ENCODE measurements around the gene TIPARP.

DNA sequence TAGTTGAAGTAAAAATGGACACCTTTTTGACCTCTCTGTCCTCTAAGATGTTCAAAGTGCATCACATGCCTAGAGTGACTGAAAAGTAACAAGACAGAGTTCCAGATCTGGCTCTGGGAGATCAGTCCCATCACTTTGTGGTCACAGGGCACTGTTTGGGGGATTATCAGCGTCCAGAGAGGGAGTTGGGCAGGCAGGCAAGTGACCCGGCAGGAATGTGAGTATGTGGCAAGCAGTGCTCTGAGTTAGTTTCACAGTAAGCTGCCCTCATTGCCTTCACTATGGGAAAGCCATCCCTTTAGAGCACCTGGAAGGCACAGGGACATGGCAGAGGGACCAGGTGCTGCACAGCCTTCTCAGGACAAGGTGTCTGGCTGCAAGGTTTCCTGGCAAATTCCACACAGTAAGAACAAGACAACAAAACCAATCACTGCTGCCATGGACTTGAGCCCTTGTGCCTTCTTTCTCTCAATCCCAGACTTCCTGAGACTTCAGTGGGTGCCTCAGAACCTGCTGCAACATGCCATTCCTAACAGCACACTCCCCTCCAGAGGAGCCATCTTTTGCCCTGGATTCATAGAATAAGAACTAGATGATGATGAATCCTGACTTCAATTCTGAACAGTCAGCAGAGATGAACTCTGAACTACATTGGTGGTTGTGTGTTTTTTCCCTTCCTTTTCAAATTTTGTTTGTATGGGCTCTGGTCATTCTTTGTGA lies 55.2 kb downstream of the TIPARP start:
- TF ChIP-seq GATA2 (IDR thresholded peaks at IDR 0.05; ENCODE audit: low read depth, low read length): no peak
- no peak for TF ChIP-seq GATA3 (IDR thresholded peaks at IDR 0.05; ENCODE audit: low read depth, low read length)
